ENCODE measurements around the gene LANCL2. TPM values are rescaled to one million over a fixed set of nuclear protein-coding genes. Genes with fewer than 3 reads are reported as not detected.

LANCL2 gene
- total RNA-seq, 1 experiment from 2014 or later = 26.4 TPM

DNA sequence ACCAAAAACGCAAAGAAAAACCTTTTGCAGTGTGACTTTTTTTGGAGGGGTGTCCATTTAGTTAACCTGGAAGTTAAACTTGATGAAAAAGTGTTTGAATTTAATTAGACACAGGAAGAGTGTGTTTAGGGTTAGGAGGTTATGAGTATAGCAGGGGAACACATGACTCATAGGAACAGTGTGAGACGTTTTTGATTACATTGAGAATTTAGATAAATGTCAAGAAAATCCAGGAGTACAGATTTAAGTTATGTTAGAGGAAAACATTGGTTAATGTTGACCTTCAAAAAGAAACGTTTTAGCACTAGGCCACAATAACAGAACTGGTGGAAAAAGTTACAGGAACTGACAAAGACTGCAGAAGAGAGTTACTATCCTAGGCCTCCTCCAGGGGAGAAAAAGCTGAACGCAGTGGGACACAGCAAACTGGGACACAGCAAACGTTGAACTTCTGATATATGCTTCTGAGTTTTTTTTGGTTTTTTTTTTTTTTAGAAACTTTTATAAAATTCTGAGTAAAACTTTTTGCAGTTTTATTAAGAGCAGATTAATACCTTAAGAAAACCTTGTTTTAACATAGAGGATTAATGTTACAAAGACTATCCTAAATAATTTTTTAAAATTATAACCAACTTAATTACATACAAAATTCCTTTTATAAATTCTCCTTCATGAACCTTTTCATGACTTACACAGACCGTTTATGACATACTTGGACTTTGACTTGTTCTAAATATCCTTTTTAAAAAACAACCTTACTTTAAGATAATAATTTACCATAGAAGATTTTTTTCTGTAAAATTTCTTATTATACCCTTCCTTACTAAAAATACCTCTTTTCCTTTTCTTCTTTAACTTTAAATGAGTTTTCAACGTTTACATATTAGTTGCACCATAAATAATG lies 22.2 kb downstream of the LANCL2 start:
- Histone ChIP-seq H2BK15ac (ENCODE audit: low read depth, low read length) (no peak overlapping the region), H4K5ac (ENCODE audit: insufficient read length, low read depth, low read length) (no peak overlapping the region), H2AFZ (ENCODE audit: low read length) (no peak overlapping the region), H3K4ac (ENCODE audit: low read depth, low read length) (no peak overlapping the region), H2BK20ac (ENCODE audit: low read depth, low read length, poor library complexity, severe bottlenecking) (no peak overlapping the region), H3K4me2 (ENCODE audit: insufficient read depth, insufficient read length, low read length) (no peak overlapping the region), H3K23ac (ENCODE audit: insufficient read length, low read depth, low read length) (no peak overlapping the region), H3K27ac (ENCODE audit: insufficient read length, low read depth, low read length) (no peak overlapping the region), H4K91ac (ENCODE audit: insufficient read length, low read depth, low read length) (no peak overlapping the region), H3K79me2 (ENCODE audit: insufficient read depth, low read length) (no peaks in the 10 kb centered on the region; the same call in 1 of the 2 replicates), H2BK12ac (ENCODE audit: insufficient read length, low read depth, low read length) (no peak overlapping the region), H3K23me2 (ENCODE audit: insufficient read length, low read depth, low read length, poor library complexity, severe bottlenecking) (no peaks in the 10 kb centered on the region), H2BK120ac (ENCODE audit: low read depth, low read length, poor library complexity, severe bottlenecking) (no peak overlapping the region), H4K20me1 (ENCODE audit: control insufficient read depth, insufficient read depth, insufficient read length) (no peaks in the 10 kb centered on the region), H3K9me3 (ENCODE audit: control insufficient read depth, low read depth, low read length) (peaks cover 42% of the 10 kb centered on the region), H3K56ac (ENCODE audit: insufficient read length, low read depth, low read length) (no peak overlapping the region), H4K8ac (replicated peaks; ENCODE audit: insufficient read length, low read depth, low read length) (no peak overlapping the region), H2AK5ac (ENCODE audit: insufficient read length, low read length) (no peak overlapping the region), H3K9ac (ENCODE audit: extremely low read depth, insufficient read length, low read length) (no peak overlapping the region), H3K14ac (ENCODE audit: insufficient read depth, low read length) (no peak overlapping the region), H3K18ac (ENCODE audit: insufficient read length, low read depth, low read length) (no peak overlapping the region), H2BK5ac (ENCODE audit: insufficient read length, low read length) (no peak overlapping the region), H3K4me1 (ENCODE audit: insufficient read depth, low read length) (no peaks in the 10 kb centered on the region), H3T11ph (ENCODE audit: low read length) (no peak overlapping the region), H3K27me3 (ENCODE audit: insufficient read depth, low read length) (no peaks in the 10 kb centered on the region), H3K79me1 (ENCODE audit: insufficient read depth, low read depth, low read length, poor library complexity, severe bottlenecking) (no peaks in the 10 kb centered on the region)
- H3K9me3 Mint-ChIP-seq = peaks cover 82 to 83% of the 10 kb centered on the region in 2 experiments
- 100% methylated on average over 1 of the region's 7 CpGs for WGBS (ENCODE audit: extremely low coverage, insufficient read length, low lambda C conversion rate)
- H3K27me3 Mint-ChIP-seq (ENCODE audit: low read depth) = peaks cover 6% of the 10 kb centered on the region
- no peak overlapping the region; a peak in 1 of 5 replicates for H3K4me3 Mint-ChIP-seq
- TF ChIP-seq CTCF (conservative IDR thresholded peaks at IDR 0.05) = no peak
- H3K27ac Mint-ChIP-seq = no peak overlapping the region
- H3K4me1 Mint-ChIP-seq = peaks cover 4% of the 10 kb centered on the region in 2 experiments
- DNase-seq = no peak
- H3K36me3 Mint-ChIP-seq (ENCODE audit: insufficient read depth in 1 of 3, low read depth in 3 of 3) = peaks cover 65 to 80% (median 78%) of the 10 kb centered on the region in 3 experiments

All from H9 (cell line).